Transverse colon (tissue), 4 donors: ENCODE measurements around the gene TM9SF1. TPM values are rescaled to one million over a fixed set of nuclear protein-coding genes. Genes with fewer than 3 reads are reported as not detected.
A peak's percentile ranks its signal among the peaks of the same experiment; 100 is the strongest.
"Not testable (repeated sequence)": the region's sequence is repeated elsewhere in the genome, so short reads cannot be mapped to it uniquely, and the experiment has no call there.

Source experiments
- DNase-seq: peaks from one replicate; pipeline ENCODE4 v3.0.0-alpha.2; 2019
- H3K27ac ChIP-seq, 4 donors: fragments of 200-600 bp; sonication (generic); 2 replicates each; pipeline ENCODE4 v1.5.1; 2016 to 2018; ENCODE audit warnings: inconsistent platforms in 4 of 4
- H3K27me3 ChIP-seq: fragments of 200-600 bp; sonication (generic); 2 replicates; pipeline ENCODE4 v1.5.1; 2017; ENCODE audit warnings: inconsistent platforms
- H3K36me3 ChIP-seq, 4 donors: fragments of 200-600 bp; sonication (generic); 2 replicates each; pipeline ENCODE4 v1.5.1; 2017 to 2019; ENCODE audit warnings: inconsistent platforms in 4 of 4
- H3K4me1 ChIP-seq, 4 donors: fragments of 200-600 bp; sonication (generic); 2 replicates each; pipeline ENCODE4 v1.5.1; 2017 to 2020; ENCODE audit warnings: inconsistent platforms in 4 of 4
- H3K4me3 ChIP-seq, 4 donors: fragments of 200-600 bp; sonication (generic); 1 replicate in 1 of 4; 2 replicates in 3 of 4; pipeline versions ENCODE4 v1.5.1 to v1.6.1; 2017 to 2019; ENCODE audit warnings: inconsistent platforms in 4 of 4
- H3K9me3 ChIP-seq, 2 donors: fragments of 200-600 bp; sonication (generic); 2 replicates each; pipeline ENCODE4 v1.5.1; 2017 to 2019; ENCODE audit warnings: inconsistent platforms in 2 of 2
- EP300 ChIP-seq: sonication (generic); formaldehyde crosslinking; IDR thresholded peaks from one replicate; pipeline ENCODE4 v1.6.1; 2017; ENCODE audit warnings: antibody characterized with exemption, low read depth
- POLR2A ChIP-seq: fragments of 450-650 bp; IDR thresholded peaks from one replicate; pipeline ENCODE4 v1.6.1; 2016; ENCODE audit warnings: antibody characterized with exemption, mild to moderate bottlenecking, moderate library complexity
- POLR2AphosphoS5 ChIP-seq, 3 donors: sonication (generic); formaldehyde crosslinking; IDR thresholded peaks; one replicate each; pipeline ENCODE4 v1.6.1; 2016; ENCODE audit warnings: antibody characterized with exemption in 3 of 3
- WGBS, 2 donors: methylation state at CpG; one replicate each; pipeline ENCODE4 v1.1.5; 2018; ENCODE audit warnings: low coverage in 1 of 2; 5-methylcytosine and 5-hydroxymethylcytosine counted together
- in situ Hi-C, 4 donors: fragments of 200-750 bp; cut with MboI; loops; one replicate each; pipeline versions ENCODE4 v1.15.0 to v1.15.1; 2017; ENCODE audit warnings: low sequenced_read_pairs in 3 of 4, low pct_ligation_motif_present in 1 of 4, low pct_unique_long_range_greater_than_20kb in 1 of 4
- intact Hi-C: fragments of 100-400 bp; cut with DNase I; formaldehyde crosslinking; loops from one replicate; pipeline ENCODE4 v1.15.1; 2023; ENCODE audit warnings: low total_unique reads
- total RNA-seq, 4 donors: library from RNA; depleted of rRNA; stranded (reverse); fragments of >200 nt; gene quantifications; one replicate each; pipeline ENCODE4 v1.1.0, GENCODE V29; 2016
- TF ChIP-seq, protein P1 (sequence below), 5 experiments: fragments of 200-600 bp in 3 of 5; fragments of 450-650 bp in 2 of 5; sonication (generic) in 3 of 5; IDR thresholded peaks; 1 replicate in 2 of 5; 2 replicates in 3 of 5; pipeline ENCODE4 v1.5.1; 2016 to 2017; ENCODE audit warnings: antibody characterized with exemption in 5 of 5, inconsistent platforms in 3 of 5, mild to moderate bottlenecking in 2 of 5, moderate library complexity in 1 of 5

The TM9SF1 gene
- total RNA-seq, 4 donors from 2014 or later, result 32.9 to 127 (median 63.9) TPM

DNA sequence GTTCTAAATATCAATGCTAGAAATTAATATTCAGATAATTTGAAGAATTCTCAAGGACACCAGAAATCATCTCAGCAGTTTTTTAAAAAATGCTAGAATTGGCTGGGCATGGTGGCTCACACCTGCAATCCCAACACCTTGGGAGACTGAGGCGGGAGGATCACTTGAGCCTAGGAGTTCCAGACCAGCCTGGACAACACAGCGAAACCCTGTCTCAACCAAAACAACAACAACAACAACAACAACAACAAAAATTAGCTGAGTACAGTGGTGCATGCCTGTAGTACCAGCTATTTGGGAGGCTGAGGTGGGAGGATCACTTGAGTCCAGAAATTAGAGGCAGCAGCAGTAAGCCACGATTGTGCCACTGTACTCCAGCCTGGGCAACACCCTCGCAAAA, 23.8 kb upstream of the TM9SF1 start:
- no peak for DNase-seq
- Histone ChIP-seq H3K4me1 (peaks cover 4 to 18% (median 8%) of the 10 kb centered on the region in 4 donors), H3K36me3 (no peaks in the 10 kb centered on the region), H3K27ac (no peak overlapping the region), H3K4me3 (no peak overlapping the region), H3K9me3 (no peaks in the 10 kb centered on the region), H3K27me3 (no peaks in the 10 kb centered on the region)
- intact Hi-C loops, result no loop called here
- in situ Hi-C loops, result no loop called here
- TF ChIP-seq EP300 (no peak), POLR2A (no peak), POLR2AphosphoS5 (IDR thresholded peaks at IDR 0.05) (no peak)
- TF ChIP-seq, protein P1, sequence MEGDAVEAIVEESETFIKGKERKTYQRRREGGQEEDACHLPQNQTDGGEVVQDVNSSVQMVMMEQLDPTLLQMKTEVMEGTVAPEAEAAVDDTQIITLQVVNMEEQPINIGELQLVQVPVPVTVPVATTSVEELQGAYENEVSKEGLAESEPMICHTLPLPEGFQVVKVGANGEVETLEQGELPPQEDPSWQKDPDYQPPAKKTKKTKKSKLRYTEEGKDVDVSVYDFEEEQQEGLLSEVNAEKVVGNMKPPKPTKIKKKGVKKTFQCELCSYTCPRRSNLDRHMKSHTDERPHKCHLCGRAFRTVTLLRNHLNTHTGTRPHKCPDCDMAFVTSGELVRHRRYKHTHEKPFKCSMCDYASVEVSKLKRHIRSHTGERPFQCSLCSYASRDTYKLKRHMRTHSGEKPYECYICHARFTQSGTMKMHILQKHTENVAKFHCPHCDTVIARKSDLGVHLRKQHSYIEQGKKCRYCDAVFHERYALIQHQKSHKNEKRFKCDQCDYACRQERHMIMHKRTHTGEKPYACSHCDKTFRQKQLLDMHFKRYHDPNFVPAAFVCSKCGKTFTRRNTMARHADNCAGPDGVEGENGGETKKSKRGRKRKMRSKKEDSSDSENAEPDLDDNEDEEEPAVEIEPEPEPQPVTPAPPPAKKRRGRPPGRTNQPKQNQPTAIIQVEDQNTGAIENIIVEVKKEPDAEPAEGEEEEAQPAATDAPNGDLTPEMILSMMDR (IDR thresholded peaks at IDR 0.05), result no peak
- 84% methylated on average over 4 of the region's 4 CpGs; no CpG with 5 or more reads in 1 of the 2 donors for WGBS, 2 donors

DNA sequence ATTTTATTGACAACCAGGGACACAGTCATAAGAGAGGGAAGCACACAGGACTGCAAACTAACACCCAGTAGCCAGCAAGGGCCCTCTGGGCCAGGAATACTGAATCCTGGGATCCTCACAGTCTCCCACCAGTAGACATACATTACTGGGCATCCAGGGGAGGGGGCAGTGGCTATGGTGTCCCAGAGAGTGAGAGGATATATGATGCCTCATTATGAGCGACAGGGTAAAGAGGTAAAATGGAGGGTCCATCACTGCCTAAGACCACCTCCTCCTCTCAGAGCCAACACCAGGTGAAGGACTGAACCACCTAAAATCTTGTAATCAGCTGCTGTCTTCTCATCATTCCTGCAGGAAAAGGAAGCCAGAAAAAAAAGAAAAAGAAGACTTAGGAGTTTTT, 21.6 kb upstream of the TM9SF1 start:
- intact Hi-C loops, H3K4me3 ChIP-seq, DNase-seq, H3K27ac ChIP-seq, H3K27me3 ChIP-seq, in situ Hi-C loops, H3K36me3 ChIP-seq, H3K9me3 ChIP-seq: not testable (repeated sequence)
- H3K4me1 ChIP-seq, result peaks cover 15 to 31% (median 18%) of the 10 kb centered on the region in 4 donors
- 94% methylated on average over 1 of the region's 1 CpG; no CpG with 5 or more reads in 1 of the 2 donors for WGBS, 2 donors

DNA sequence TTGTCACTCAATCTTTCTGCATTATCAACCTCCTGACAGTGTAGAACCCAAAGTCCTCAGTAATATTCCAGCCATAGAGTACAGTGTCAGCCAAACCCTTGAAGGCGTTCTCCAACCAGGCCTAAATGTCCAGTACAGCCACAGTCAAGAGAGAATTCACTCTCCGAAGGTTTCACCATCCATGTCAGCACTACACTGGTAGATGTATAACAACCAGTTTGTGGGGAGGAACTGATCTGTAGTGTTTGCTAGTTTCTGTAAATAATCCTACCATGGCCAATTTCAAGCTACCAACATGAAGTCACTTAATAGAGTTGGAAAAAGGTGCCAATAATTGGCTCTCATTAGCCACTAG, 21.1 kb upstream of the TM9SF1 start:
- TF ChIP-seq EP300 (no peak), POLR2AphosphoS5 (IDR thresholded peaks at IDR 0.05) (no peak)
- no peak for DNase-seq
- no peaks in the 10 kb centered on the region for H3K9me3 ChIP-seq
- in situ Hi-C loops (no loop called here), intact Hi-C loops (no loop called here)
- H3K27ac ChIP-seq, result peak overlapping the region; percentile 88 to 97 (median 97)
- H3K36me3 ChIP-seq, result no peaks in the 10 kb centered on the region
- H3K4me3 ChIP-seq, result peak overlapping the region in 1 of 4 donors; percentile 74
- no peaks in the 10 kb centered on the region for H3K27me3 ChIP-seq
- WGBS, 2 donors, result 84 to 86% methylated on average over 2 of the region's 2 CpGs
- peaks cover 15 to 33% (median 19%) of the 10 kb centered on the region in 4 donors for H3K4me1 ChIP-seq

DNA sequence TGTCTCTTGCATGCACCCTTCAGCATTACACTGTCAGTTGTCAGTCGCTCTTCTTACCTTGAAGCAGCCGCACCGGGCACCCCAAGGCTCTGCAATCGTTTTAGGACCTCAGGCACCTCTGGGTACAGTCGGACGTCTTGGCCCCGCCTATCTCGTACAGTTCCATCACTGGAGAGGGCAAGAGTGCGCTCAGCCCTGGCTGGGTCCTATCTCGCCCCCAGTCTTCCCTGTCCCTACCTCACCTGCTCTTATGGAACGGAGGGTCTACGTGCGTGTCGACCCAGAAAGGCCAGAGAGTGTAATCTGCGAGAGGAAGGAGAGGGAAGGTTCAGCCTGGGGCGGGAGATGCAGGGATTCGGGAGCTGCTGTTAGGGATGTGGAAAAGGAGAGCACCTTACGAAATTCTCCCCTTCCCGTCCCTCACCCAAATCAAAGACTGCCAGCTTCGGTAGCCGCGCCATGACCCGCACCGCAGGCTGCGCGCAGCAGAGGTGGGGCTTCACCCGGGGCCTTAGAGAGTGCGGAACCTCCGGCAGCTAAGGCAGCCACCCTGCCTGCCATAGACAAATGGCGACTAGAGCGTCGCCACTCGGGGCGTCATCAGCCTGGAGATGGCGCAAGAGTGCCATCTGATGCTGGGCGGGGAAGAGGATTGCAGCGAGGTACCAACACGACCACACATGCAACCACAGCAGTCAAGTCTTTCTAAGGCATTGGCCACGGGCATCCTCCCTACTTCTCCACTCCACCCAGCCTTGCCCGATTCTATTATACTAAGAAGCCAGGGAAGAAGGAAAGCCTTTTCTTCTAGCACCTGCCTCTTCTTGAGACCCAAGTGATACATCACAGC, 20.5 kb upstream of the TM9SF1 start, which contains the start of gene MDP1:
TSS of gene MDP1 (minus strand) at position 572 of the 850 bp plus-strand sequence. CDS start at position 461, 111 bp downstream.
- no peaks in the 10 kb centered on the region for H3K9me3 ChIP-seq
- no peaks in the 10 kb centered on the region for H3K27me3 ChIP-seq
- H3K36me3 ChIP-seq, result peaks cover 0 to 3% (median under 1%) of the 10 kb centered on the region in 4 donors
- 0% methylated on average over 40 of the region's 40 CpGs; no CpG with 5 or more reads in 1 of the 2 donors for WGBS, 2 donors
- H3K4me3 ChIP-seq, result peak within 1 kb of the TSS; percentile 52 to 74 (median 69)
- H3K4me1 ChIP-seq, result peaks cover 15 to 34% (median 19%) of the 10 kb centered on the region in 4 donors
- peak; percentile 90 for DNase-seq
- peak within 1 kb of the TSS; percentile 88 to 97 (median 97) for H3K27ac ChIP-seq
- in situ Hi-C loops (no loop called here), intact Hi-C loops (no loop called here)
- TF ChIP-seq POLR2AphosphoS5 (IDR thresholded peaks at IDR 0.05), result peak; percentile 87 to 94 (median 91)
- TF ChIP-seq, protein P1 (IDR thresholded peaks at IDR 0.05), result peak; percentile 38 to 57 (median 42)
- TF ChIP-seq POLR2A, result peak; percentile 93
- TF ChIP-seq EP300, result no peak
